ENCODE data around the gene SEL1L2.

SEL1L2 gene

DNA sequence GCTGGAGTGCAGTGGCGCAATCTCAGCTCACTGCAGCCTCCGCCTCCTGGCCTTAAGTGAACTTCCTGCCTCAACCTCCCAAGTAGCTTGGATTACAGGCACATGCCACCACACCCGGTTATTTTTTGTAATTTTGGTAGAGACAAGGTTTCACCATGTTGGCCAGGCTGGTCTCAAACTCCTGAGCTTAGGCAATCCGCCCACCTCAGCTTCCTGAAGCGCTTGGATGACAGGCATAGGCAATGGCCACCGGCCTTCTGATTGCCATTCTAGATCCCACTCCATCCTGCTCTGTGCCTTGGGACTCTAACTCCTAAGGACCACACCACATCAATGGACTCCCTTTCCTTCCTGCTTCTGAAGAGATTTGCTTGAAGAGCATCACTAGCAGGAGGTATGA is 60.6 kb downstream of the SEL1L2 start:
- DNase-seq, result no peak

DNA sequence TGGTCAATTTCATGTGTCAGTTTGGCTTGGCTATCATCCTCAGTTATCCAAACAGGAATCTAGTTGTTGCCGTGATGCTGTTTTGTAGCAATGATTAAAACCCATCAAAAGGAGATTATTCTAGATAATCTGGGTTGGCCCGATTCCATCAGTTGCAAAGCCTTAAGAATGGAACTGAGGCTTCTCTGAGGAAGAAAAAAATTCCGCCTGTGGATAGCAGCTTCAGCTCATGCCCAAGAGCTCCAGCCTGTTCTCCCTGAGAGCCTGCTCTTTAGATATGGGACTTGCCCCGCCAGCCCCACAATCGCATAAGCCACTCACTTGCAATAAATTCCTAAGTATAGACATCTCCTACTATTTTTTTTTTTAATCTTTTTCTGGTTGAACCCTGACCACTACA is 61.5 kb downstream of the SEL1L2 start:
- DNase-seq, result no peak

DNA sequence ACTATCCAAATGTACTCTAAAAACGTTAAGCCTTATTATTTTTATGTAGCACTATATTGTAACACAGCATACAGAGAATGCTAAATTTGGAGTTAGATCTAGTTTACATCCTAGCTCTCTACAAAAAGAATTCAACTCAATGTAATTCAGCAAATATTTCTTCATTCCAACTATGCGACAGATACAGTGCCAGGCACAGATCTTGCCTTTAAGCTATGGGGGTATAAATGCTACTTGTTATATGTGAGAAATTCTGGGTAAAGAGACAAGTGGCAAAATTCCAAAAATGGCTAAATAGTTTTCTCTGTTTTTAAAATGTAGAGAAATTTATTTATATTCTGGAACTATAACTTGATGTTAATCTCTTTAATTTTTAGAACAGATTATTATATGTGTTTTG is 63.2 kb downstream of the SEL1L2 start:
- DNase-seq, result no peak

DNA sequence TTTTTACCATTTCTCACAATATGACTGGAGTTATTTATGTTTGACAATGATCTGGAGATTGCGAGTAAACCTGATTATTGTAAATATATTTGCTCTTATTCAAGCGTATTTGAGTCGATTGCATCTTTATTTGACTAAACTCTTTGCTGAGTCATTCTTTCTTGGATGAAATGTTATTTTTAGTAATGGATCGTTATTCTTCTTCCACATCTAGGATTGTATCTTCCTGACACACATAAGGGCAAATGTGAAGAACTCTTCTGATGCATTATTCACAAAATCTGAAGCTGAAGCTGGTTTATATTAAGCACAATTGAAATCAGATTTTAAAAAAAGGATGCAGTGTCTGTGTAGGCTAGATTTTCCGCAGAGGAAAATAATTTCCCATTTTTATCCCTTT is 68.2 kb downstream of the SEL1L2 start:
- no peak for DNase-seq

DNA sequence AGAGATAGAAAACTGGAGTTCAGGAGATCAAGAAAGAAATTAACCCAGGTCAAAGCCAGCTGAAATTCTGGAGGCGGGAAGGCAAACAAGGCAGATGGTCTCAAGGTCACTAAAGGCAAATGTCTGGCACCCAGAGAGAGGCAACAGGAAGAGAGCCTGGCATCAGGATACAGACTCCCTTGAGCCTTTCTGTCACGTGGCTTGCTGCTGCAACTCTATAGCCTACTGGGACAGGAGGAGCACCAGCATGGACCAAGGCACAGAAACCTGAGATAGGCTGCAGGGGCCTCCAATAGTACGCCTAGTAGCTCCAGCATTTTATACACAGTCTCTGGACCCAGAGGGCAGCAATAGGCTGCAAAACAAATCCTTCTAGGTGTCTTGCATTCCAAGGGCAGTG is 75.1 kb downstream of the SEL1L2 start:
- no peak for DNase-seq

DNA sequence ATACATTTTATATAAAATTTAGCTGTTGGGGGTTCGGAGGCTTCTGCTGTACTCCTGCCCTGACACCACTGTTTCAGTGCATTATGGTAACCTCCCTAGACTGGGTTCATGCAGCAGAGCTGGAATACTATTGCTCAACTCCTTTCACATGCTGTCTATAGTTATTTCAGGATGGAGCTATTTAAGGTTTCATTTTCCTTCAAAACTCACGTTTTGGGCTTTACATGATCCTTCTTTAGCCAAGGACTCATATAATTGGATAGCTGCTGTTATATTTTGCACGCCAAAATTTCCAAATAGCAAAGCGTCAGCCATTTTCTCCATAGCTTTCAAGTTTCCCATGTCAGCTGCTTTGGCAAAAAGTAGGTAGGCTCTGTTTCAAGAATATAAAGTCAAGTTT is 76.8 kb downstream of the SEL1L2 start:
- DNase-seq, result no peak

DNA sequence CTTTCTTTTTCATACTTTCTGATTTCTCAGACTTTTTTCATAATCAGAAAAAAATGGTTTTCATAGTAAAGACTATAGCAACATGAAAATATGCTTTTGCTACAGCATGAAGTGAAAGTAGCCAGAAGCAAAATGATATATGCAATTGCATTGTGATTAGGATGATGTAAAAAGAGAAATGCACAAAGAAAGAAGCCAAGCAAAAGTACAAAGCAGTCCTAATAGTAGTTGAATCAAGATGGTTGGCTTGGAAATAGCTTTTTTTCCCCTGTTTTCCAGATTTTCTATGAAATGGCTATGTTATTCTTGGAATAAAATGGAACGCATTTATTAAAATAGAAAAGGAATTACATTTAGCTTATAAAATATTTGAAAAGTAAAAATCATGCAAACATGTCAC is 77.3 kb downstream of the SEL1L2 start:
- DNase-seq, result no peak

DNA sequence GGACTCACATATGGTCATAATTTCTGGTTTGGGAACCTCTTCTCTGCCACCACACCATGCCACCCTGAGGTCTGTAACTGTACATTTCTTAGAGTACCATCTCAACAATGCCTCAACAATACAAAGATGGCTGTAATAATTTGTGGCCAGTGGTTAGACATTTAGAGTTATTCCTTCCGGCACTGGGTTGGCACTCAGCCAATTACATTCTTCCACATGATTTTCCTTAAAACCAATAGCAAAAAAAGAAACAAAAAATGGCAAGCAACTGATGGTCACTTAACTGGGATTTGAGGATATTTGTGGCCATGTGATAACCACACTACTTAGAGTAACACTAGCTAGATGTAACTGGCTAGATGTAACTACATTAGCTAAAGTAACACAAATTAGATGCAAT is 79.9 kb downstream of the SEL1L2 start:
- DNase-seq, result no peak

DNA sequence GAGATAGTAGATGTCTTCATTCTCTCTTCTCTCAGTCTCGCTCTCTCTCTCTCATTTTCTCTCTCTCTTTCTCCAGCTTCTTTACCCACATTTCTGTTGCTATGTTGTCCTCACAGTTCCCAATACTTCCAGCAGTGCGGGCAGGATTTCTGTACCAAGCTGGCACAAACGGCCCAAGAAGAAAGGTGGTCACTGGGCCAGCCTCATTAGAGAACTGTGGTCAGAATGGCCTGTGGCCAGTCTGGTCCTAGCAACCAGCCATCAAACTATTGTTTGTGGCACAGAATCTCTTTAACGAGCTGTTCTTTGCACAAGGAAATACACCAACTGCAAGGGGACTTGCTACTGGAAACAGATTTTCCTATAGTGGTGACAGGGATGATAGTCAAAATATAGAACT is 81.3 kb downstream of the SEL1L2 start:
- DNase-seq, result no peak

DNA sequence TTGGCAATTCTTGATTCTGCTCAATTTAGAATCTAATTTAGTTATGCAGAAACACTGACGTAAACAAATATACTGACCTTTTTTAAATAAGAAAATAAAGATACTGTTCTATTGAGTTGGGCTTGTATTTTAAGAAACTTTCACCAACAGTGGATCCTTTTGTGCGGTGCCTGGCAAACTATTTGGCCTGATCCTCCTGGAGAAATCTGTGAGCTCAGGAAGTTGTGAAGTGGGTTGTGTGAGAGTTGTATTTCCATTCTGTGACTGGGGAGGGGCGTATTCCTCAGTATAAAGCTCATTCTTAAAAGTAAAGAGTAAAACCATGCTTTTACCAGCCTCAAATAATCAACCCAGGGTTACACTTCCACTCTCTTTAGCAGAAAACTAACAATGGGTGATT is 85.6 kb downstream of the SEL1L2 start:
- DNase-seq, result no peak

DNA sequence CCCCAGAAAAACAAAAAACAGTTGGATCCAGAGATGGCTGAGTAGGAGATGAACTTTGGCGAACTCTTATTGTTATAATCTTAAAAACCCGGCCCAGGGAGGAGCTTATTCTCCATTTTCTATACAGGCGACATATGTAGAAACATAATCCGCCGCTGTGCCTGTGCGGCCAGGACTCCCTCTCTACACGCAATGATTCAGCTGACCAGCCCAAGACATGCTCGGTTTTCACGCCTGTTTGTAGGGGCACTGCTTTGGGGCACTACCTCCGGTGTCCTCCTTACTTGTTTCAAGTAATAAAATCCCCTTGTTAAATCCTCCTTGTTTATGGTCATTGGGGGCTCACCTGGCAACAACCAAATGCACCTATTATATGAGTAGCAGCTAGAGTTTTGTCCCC is 89.9 kb downstream of the SEL1L2 start:
- no peak for DNase-seq

DNA sequence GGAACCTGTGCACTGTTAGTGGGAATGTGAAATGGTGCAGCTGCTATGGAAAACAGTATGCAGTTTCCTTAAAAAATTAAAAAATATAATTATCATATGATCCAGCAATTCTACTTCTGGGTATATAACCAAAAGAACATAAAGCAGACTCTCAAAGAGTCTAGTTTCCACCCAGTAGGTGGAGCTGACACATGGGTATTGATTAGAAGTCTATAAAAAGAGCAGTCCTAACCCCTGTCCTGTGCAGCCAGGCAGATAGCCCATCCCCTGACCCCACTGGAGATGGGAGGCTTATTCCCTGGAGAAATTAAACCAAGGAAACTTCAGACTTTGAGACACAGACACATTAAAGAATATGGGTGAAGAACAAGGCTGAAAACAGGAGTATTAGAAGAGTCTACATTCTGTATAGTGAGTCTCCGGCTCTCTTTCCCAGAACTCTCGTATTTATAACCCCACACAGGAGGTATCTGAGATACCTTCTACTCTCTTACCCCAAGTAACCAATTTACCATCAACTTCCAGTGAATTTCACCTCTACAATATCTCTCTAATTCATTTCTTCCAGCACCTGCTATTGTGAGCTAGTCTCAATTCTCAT is 92.3 kb downstream of the SEL1L2 start:
- no peak for DNase-seq

DNA sequence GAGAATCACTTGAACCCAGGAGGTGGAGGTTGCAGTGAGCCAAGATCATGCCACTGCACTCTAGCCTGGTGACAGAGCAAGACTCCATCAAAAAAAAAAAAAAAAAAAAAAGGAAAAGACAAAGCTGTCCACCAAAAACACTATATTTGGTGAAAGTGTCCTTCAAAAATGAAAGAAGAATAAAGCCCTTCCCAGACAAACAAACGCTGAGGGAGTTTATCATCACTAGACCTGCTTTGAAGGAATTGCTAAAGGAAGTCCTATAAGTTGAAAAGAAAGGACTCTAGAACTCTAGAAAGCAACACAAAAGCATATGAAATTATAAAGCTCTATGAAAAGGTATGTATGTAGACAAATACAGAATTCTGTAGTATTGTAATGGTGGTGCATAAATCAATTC is 98.8 kb downstream of the SEL1L2 start:
- no peak for DNase-seq

DNA sequence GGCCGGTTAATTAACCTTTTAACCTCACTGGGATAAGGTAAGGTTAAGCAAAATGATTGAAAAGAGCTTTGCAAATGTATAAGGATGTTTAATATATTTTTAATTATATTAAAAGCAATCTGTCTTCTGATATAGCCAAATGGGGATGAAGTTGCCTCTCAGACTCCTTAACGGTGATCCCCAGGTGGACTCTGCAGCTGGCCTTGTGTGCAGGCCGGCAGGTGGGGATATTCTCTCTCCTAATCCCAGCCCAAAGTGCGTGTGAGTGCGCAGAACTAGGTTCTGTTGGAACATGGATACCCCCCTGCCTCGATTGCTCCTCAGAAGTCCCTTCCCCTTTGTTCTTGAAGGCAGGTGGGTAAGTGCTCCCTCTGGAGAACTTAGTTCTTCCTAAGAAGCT is 105.6 kb downstream of the SEL1L2 start:
- no peak for DNase-seq

DNA sequence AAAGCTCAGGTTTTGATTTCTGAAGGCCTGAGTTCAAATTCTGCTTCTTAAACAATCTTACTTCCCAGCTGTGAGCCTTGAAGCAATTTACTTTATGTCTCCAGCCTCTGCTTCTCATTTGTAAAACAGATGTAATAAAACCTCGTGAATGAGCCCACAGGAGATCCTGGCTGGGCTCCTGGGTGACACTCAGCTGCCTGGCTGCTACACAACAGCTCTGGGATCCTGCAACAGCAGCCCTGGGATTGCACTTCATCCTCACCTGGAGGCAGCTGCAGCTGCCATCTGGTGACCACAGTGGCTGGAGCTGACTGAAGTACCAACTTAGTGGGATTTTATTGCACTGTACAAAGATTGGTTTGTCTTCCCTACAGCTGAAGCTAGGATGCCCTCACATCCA is 107.0 kb downstream of the SEL1L2 start:
- DNase-seq, result no peak

DNA sequence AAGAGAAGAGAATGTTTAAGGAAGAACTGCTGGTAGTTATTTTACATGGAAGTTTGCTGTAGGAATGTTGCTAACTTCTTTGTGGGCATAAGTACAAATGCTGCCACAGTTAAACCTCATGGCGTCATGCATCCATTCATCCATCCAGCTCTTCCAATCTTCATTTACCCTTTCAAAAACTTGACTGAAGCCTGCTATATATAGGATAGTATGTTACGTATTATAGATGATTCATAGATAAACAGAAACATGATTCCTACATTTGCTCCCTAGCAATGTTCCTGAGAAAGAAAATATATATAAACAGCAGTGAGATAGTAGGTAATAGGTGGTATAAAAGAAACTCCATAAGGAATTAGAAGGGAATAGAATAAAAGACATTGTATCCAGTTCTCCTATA is 111.8 kb downstream of the SEL1L2 start:
- DNase-seq, result no peak

DNA sequence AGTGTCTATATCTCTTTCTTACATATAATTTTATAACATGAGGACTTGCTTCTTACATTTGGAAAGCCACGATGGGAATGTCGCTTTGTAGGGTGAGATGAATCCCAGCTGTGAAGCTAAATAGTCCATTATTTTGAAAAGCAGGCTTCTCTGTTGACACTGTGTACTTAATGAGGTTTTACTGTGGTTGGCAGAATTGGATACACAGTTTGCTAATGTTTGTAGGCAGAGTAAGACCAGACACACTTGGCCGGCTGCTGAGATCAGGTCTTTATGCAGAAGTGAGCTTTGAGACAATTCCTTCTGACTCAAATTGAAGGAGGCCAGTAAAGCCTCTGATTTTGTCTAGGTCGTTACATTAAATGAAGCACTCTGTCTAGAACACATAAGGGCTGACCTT is 112.6 kb downstream of the SEL1L2 start:
- no peak for DNase-seq

DNA sequence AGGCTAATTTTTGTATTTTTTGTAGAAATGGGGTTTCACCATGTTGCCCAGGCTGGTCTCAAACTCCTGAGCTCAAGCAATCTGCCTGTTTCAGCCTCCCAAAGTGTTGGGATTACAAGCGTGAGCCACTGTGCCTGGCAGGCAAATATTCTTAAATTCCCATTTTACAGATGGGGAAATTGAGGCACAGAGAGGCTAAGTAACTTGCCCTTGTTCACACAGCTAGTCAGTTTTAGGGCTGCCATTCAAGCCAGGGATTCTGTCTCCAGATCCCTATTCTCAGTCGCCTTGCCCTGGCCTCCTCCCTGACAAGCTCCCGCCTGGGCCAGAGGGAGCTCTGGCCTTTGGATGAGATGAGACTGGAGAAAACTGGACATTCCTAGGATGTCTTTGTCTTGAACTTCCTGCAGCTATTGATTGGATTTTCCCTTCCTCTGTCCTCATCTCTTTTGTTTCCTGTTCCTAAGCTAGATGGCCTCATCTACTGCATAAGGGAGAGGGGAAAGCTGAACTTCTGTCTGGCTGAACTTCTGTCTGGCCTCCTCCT is 115.1 kb downstream of the SEL1L2 start:
- DNase-seq, result no peak

DNA sequence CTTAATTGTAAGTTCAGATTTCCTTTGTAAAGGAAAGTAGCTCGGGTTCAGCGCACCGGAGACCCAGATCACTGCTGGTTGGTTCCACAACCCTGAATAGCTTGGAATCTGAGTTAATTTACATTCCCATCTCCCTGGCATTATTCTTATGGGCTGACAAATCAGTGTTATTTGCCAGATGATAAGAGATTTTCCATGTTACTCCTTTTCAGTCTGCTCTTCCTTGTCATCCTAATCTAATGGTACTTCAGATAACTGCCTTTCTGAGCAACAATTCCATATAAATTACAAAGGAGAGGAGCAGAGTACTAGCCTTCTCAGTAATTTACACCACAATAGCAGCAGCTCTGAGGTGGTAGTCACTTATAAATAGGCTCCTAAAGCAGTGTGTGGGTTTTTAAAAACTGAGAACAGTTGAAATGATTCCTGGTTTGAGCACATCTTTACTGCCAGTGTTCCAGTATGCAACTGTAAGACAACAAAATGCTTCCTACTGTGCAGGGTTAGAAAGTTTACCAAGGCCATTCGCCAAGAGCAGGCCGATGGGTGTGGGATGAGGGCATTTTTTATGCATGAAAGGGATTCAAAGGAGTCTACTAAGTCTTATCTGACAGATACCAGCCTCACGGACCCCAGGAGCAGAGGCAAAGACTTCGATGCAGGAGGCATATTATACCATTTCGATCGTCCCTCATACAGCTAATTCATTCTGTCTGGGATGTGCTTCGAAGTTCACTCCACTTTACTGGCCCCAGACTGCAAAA is 115.8 kb downstream of the SEL1L2 start:
- no peak for DNase-seq

DNA sequence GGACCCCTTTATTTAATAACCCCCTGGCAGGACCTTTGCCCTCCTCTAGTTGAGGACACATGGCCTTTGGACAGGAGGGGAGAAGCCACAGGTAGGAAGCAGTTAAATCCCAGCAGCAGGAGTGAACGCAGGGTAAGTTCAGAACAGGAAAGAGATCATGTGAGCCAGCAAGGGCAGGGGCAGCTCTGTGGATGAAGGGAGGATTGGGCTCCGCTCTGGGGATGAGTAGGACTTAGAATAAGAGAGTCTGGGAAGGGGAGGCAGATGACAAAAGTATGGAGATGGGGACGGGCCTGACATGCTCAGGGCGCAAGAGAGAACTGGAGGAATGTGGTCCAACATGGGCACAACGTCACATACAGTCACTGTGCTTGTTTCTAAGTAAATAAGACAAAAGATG is 116.6 kb downstream of the SEL1L2 start:
- DNase-seq, result no peak

DNA sequence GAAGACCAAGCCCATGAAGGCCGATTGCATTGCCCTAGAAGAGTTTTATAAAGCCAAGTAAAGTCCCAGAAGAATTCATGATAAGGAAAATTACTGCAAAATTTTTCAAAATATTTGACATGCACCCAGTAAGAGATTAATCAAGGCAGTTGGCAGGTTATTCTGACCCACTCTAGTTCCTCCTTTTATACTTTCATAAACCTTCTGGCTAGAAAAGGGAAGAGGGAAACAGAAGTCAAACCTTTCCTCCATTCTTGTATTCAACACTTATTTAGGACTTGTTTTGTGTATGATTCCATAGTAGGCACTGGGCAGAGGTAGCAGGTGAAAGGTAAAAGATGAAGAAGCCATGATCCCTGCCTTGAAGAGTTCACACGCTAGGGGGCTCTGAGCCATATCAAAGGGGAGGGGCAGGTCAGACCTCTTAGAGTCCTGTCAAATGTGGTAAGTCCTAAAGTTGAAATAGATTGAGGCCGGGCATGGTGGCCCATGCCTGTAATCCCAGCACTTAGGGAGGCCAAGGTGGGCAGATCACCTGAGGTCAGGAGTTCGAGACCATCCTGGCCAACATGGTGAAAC is 120.2 kb downstream of the SEL1L2 start:
- DNase-seq, result no peak

DNA sequence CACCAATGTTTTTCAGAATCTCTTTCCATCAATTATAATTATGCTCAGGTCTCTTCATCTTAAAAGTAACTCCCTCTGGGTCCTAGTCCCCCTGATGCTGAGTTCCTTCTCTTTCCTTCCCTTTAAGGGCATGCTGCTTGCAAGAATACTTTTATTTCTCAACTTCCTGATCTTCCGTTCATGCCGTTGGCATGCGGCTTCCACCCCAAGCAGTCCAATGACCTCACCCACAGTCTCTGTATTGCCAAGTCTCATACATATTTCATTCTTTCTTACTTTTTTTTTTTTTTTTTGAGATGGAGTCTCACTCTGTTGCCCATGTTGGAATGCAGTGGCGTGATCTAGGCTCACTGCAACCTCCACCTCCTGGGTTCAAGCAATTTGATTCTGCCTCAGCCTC is 122.1 kb downstream of the SEL1L2 start:
- DNase-seq, result no peak

DNA sequence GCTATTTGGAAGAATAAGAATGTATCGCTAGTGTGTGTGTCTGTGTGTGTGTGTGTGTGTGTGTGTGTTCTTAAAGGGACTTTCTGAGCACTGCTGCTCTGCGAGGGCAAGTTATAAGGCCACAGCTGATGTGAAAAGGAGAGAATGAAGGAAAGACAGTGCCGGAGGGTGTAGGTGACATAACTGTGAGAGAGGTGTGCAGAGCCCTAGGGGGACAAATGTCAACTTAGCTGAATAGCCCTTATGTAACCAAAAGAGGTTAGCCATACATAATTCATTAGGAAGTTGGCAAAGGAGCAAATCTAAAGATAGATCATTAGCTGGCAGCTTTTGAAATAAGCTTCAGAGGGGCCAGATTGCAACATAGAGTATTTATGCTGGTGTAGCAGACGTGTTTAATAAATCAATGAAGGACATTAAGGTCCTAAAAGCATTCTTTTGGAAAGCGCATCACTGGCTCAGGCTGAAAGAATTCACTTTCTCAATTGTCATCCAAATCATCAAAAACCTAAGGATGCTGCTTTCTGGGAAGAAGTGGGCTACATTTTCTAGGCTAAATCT is 124.5 kb downstream of the SEL1L2 start:
- no peak for DNase-seq

DNA sequence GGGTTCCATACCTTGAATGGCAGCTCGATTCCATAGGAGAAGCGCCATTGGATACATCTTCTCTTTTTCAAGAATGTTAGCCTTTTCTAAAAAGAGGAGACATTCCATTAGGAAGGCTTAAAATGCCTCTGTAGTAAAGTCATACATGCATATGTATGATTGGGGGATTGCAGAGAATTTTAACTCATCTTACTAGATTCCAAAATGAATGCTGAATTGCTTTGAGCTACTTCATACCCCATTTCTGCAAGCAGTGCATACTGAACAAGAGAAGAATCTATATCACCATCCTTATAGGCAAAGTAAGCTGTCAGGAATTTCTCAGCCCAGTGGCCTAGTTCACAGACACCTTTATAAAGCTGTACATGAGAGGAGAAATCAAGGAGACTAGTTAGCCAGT is 125.3 kb downstream of the SEL1L2 start:
- DNase-seq, result no peak
